Colonic mucosa (tissue), 4 donors: Measurements from ENCODE around the gene PLAGL2. TPM values are rescaled to one million over a fixed set of nuclear protein-coding genes. Genes with fewer than 3 reads are reported as not detected.
A peak's percentile ranks its signal among the peaks of the same experiment; 100 is the strongest.

Experiments
- DNase-seq: peaks from one replicate; pipeline ENCODE4 v3.0.0-alpha.2; 2020
- H3K27ac ChIP-seq: fragments of 200-600 bp; one replicate; pipeline ENCODE4 v1.8.0; 2021
- H3K27me3 ChIP-seq: fragments of 200-600 bp; one replicate; pipeline ENCODE4 v1.8.0; 2021
- H3K36me3 ChIP-seq: fragments of 200-600 bp; one replicate; pipeline ENCODE4 v1.8.0; 2021
- H3K4me1 ChIP-seq: fragments of 200-600 bp; one replicate; pipeline ENCODE4 v1.8.0; 2021; ENCODE audit warnings: mild to moderate bottlenecking
- H3K4me3 ChIP-seq: fragments of 200-600 bp; one replicate; pipeline ENCODE4 v1.8.0; 2021
- H3K9ac ChIP-seq, 2 donors: one replicate each; pipeline ENCODE4 v1.7.0; 2013; ENCODE audit warnings: control low read depth in 2 of 2, low read depth in 2 of 2, low read length in 2 of 2
- H3K9me3 ChIP-seq: fragments of 200-600 bp; one replicate; pipeline ENCODE4 v1.8.0; 2021
- CTCF ChIP-seq: fragments of 200-600 bp; IDR thresholded peaks from one replicate; pipeline ENCODE4 v1.8.0; 2022; ENCODE audit warnings: antibody characterized with exemption, mild to moderate bottlenecking
- intact Hi-C: fragments of 100-400 bp; cut with DNase I; formaldehyde crosslinking; loops from one replicate; pipeline ENCODE4 v1.14.1; 2022
- total RNA-seq, 2 donors: library from RNA; stranded (reverse); fragmentation: NEBNext Ultra II Directional in 1 of 2; extraction: Animal tissue kit (Norgen Biotek cat#: 25700) in 1 of 2; gene quantifications; one replicate each; pipeline ENCODE4 v1.2.1, GENCODE V29; 2021
- donor health status: healthy.
- donor health status: DM: no; HTN: no; CAD: no.
- donor health status: DM: no; HTN: no; CAD: no.

Gene PLAGL2
- total RNA-seq, 2 donors from 2014 or later = 17.7 to 18.6 TPM

- no peak for TF ChIP-seq CTCF
- H3K27me3 ChIP-seq = no peaks in the 10 kb centered on the region
- H3K9ac ChIP-seq = no peak overlapping the region
- DNase-seq = no peak
- no peak overlapping the region for H3K27ac ChIP-seq
- no peaks in the 10 kb centered on the region for H3K9me3 ChIP-seq
- no peaks in the 10 kb centered on the region for H3K36me3 ChIP-seq
- H3K4me3 ChIP-seq = no peak overlapping the region
- peaks cover 11% of the 10 kb centered on the region for H3K4me1 ChIP-seq
- intact Hi-C loops = no loop called here
These were observed 25.7 kb upstream of the PLAGL2 start for GRCh38 chr20:32233286-32233685.

GRCh38 chr20:32232326-32232886 is 24.9 kb upstream of the PLAGL2 start:
- H3K27me3 ChIP-seq = no peaks in the 10 kb centered on the region
- no peaks in the 10 kb centered on the region for H3K9me3 ChIP-seq
- no peak overlapping the region for H3K27ac ChIP-seq
- H3K9ac ChIP-seq = no peak overlapping the region
- DNase-seq = no peak
- intact Hi-C loops = no loop called here
- no peak overlapping the region for H3K4me3 ChIP-seq
- no peaks in the 10 kb centered on the region for H3K36me3 ChIP-seq
- peaks cover 15% of the 10 kb centered on the region for H3K4me1 ChIP-seq
- no peak for TF ChIP-seq CTCF

- intact Hi-C loops = no loop called here
- Histone ChIP-seq H3K36me3 (no peaks in the 10 kb centered on the region), H3K27ac (no peak overlapping the region)
These were observed 24.3 kb upstream of the PLAGL2 start for GRCh38 chr20:32231847-32232246.

GRCh38 chr20:32231245-32231644 is 23.7 kb upstream of the PLAGL2 start:
- H3K36me3 ChIP-seq = no peaks in the 10 kb centered on the region
- H3K4me1 ChIP-seq = peaks cover 15% of the 10 kb centered on the region
- no peak overlapping the region for H3K27ac ChIP-seq
- peak overlapping the region in 1 of 2 donors; percentile 14 for H3K9ac ChIP-seq
- intact Hi-C loops = no loop called here
- no peaks in the 10 kb centered on the region for H3K9me3 ChIP-seq
- H3K4me3 ChIP-seq = no peak overlapping the region
- no peak for TF ChIP-seq CTCF
- H3K27me3 ChIP-seq = no peaks in the 10 kb centered on the region
- DNase-seq = no peak

More at GRCh38 chr20:32231847-32232246, 24.3 kb upstream of the PLAGL2 start:
- Histone ChIP-seq H3K4me3 (no peak overlapping the region), H3K4me1 (peaks cover 15% of the 10 kb centered on the region), H3K9ac (no peak overlapping the region), H3K9me3 (no peaks in the 10 kb centered on the region), H3K27me3 (no peaks in the 10 kb centered on the region)
- no peak for DNase-seq
- no peak for TF ChIP-seq CTCF

GRCh38 chr20:32230707-32231106 is 23.2 kb upstream of the PLAGL2 start:
- DNase-seq = no peak
- Histone ChIP-seq H3K9me3 (no peaks in the 10 kb centered on the region), H3K27ac (no peak overlapping the region), H3K27me3 (no peaks in the 10 kb centered on the region), H3K4me3 (no peak overlapping the region), H3K9ac (no peak overlapping the region), H3K4me1 (peaks cover 15% of the 10 kb centered on the region), H3K36me3 (no peaks in the 10 kb centered on the region)
- TF ChIP-seq CTCF = no peak
- intact Hi-C loops = no loop called here
